GM19035 (cell line): Measurements from ENCODE around the gene OR6A2.
"Not testable (repeated sequence)": the region's sequence is repeated elsewhere in the genome, so short reads cannot be mapped to it uniquely, and the experiment has no call there.

Source experiments
- ATAC-seq: cut with Tn5 transposase; IDR thresholded peaks from one replicate; pipeline ENCODE4 v1.9.1; 2021; ENCODE audit not compliant: unreplicated experiment

OR6A2 gene

GRCh38 chr11:6799402-6799801, at the start of gene OR6A2:
Gene OR6A2, minus strand, starts transcription at chr11:6799689. Its CDS starts 3,981 bp downstream, at chr11:6795708.
- ATAC-seq: no peak

DNA sequence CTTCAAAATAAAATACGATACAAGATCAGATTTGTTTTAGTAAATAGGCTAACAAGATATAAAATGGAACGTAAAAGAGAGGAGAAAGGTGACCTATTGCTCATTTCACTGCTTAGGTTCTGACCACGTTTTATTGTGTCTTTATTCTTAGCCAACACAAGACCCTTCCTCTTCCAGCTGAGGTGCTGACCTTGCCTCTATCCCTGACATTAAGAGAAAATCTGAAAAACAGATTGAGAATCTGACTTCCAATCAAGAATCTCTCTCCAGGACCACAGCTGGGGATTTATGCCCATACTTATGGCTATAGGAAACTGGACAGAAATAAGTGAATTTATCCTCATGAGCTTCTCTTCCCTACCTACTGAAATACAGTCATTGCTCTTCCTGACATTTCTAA, 45.9 kb upstream of the OR6A2 start, which contains the start of gene OR10A5:
TSS of gene OR10A5 (plus strand) at position 301 of the 400 bp plus-strand sequence. CDS start at position 301, 0 bp downstream.
- no peak for ATAC-seq

DNA sequence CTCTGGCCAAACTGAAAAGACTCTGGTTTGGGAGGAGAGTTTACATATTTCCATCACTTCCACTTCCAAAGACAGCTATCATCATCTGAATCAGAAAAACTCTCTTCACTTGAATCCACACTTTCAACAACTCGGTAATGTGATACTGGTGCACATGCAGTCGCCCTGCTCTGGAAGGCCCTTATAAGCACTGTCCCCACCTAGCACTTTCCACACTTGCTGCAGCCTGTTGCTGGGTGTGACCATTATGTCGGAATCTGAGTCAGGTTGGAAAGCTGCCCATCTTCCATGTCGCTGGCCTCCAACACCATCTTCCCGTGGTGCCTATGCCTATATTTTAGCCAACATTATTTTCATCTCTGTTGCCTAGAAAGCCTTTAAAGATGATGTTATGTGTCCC, 44.9 kb upstream of the OR6A2 start:
- no peak for ATAC-seq

GRCh38 chr11:6843670-6844069, 44.2 kb upstream of the OR6A2 start:
- no peak for ATAC-seq

GRCh38 chr11:6841694-6842093, 42.2 kb upstream of the OR6A2 start:
- ATAC-seq: peak; percentile 55

GRCh38 chr11:6834021-6834420, 34.5 kb upstream of the OR6A2 start:
- no peak for ATAC-seq

DNA sequence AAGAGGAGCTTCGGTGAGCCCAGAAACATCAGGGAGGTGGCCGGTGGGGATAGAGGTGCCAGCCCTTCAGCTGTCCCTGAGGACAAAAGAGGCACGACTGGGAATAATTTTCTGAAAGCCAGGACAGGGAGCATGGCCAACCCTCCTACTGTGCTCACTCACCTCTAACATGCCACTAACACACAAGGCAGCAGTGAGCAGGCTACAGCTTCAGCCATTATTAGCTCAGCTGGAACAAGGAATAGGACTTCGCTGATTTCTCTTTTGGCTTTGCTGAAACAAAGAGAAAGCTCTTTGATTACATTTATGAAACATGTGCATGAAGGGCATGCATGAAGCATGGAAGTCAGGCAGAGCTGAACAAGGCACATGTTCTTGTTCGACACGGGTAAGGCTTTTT, 33.9 kb upstream of the OR6A2 start:
- no peak for ATAC-seq

DNA sequence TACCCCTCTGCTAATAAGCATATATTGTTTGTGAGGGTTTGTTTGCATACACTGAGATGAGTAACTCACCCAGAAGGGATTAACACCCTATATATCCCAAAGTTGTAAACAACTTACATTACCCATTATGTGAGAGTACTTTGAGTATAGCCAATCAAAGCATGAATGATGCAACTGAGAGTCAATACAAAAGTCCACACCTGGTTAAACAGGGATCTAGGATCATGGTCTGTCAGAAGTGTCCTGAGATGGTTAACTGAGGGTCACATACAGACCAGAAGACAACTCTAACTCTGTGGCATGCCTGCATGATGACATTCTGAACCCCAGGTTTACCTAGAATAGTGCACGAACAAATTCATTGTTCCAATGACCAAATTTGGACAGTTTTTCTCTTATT, 28.6 kb upstream of the OR6A2 start:
- no peak for ATAC-seq

- ATAC-seq: no peak
These were observed 25.8 kb upstream of the OR6A2 start for GRCh38 chr11:6825231-6825744.

DNA sequence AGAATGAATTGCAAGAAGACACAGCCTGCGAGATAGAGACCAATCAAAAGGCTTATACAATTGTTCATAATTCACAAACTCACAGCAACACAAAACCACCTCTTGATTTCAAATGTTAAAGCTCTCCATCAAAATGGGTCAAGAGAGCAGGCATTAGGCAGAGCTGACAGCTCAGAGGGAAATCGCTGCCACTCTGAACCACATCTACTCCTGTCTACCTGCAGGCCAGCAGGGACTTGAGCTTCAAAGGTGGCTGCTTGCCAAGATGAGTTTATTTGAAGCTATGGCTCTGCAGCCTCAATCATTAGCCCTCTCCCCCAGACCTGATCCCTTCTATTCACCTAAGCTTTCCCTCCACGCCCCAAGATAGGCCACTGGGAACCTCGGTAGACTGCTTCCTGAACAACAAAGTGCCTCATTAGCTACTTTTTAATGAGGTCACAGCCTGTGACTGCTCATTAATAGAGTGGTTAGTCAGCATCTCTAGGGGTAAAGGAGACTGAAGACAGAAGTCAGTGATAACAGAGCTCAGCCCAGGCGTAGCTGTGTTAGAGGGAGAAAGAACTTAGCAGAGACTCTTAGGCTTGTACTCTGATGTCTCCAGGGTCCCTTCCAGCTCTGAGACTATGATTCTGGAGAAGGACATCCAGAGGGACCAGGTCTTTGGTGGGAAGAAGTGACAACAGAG, 24.8 kb upstream of the OR6A2 start:
- ATAC-seq: no peak

- no peak for ATAC-seq
These were observed 19.5 kb upstream of the OR6A2 start for GRCh38 chr11:6818967-6819366.

- no peak for ATAC-seq
These were observed 18.2 kb upstream of the OR6A2 start for GRCh38 chr11:6817694-6818093.

DNA sequence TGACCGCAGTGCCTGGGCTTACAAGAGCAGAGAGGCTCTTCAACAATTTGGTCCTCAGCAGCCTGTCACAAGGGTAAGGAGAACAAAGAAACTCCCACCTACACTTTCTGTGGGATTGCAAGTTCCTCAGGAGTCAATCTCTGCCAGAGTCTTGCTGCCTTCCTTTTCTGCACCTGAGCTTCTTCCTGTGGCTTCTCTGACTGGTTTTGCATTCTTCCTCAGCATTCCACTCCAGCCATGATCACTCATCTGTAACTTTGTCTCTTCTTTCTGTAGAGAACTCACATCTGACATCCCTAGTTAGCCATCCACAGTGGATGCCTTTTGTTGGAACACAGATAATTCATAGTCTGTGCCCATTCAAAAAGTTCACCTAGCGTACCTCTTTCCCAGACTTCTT, 14.2 kb upstream of the OR6A2 start:
- no peak for ATAC-seq

DNA sequence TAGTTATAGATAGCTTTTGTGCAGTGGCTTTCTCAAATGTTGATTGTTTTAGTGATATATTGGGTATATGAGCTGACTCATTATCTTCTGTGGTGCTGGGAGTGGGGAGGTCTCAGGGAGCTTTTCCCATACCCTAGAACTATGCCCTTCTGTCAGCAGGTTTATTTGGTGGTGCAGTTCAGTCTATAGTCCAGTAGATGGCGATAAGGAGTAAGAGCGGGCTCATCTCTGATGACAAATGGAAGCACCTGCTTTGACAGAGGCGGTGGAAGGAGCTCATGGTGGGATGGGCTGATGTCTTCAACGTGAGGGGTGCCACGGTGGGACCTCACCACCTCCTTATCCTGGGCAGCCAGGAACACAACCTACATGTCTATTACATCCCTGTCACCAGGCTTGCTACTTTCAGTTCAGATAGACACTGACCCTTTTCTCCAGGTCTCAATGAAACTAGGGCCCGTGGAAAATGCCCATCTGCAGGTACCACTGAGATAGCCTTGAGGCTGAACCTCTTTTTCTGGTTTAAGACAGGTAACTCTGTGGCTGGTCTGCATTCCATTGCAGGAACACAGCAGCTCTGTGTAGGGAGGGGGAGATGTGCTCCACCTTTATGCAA, 13.0 kb upstream of the OR6A2 start:
- ATAC-seq: peak; percentile 97

DNA sequence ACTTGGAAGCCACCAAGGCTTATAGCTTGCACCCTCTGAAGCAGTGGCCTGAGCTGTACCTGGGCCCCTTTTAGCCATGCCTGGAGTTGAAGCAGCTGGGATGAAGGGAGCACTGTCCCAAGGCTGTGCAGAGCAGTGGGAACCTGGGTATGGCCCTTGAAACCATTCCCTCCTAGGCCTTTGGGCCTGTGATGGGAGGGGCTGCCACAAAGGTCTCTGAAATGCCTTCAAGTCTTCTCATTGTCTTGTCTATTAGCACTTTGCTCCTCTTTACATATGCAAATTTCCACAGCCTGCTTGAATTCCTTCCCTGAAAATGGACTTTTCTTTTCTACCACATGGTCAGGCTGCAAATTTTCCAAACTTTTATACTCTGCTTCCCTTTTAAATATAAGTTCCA, 1.6 kb upstream of the OR6A2 start:
- ATAC-seq: not testable (repeated sequence)

- ATAC-seq: no peak
These were observed 4.8 kb downstream of the OR6A2 start for GRCh38 chr11:6794639-6795038.

- ATAC-seq: no peak
These were observed 8.9 kb downstream of the OR6A2 start for GRCh38 chr11:6790546-6790945.

DNA sequence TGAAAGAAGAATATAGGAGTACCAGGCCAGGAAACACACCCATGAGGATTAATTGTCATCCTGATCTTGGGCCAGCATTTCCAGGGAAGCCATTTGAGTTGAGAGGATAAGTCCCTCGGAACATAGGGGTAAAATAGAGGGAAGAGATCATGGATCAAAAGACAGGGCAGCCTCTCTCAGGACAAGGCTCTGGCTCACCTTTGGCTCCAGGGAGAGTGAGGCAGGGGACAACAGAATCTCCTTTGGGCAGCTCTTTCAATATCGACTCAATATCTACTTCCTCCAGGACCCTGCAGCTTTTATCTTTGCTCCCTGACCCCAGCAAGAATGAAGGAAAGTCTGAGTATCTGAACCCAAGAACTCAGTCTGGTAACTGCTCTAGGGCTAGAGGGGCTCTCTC, 16.8 kb downstream of the OR6A2 start, which contains the start of gene OR2AG1:
TSS of gene OR2AG1 (plus strand) at position 301 of the 400 bp plus-strand sequence. CDS start 2,018 bp downstream, outside the sequence.
- ATAC-seq: no peak

- ATAC-seq: no peak
These were observed 18.7 kb downstream of the OR6A2 start for GRCh38 chr11:6780829-6781228.

GRCh38 chr11:6778518-6778917, 21.0 kb downstream of the OR6A2 start:
- no peak for ATAC-seq

GRCh38 chr11:6771926-6772893, 27.3 kb downstream of the OR6A2 start, which contains the start of gene OR2AG2:
Gene OR2AG2, minus strand, starts transcription at chr11:6771976. Its CDS starts 3,019 bp downstream, at chr11:6768957.
- peak; percentile 88 for ATAC-seq
